GM12865 (cell line): Measurements from ENCODE around the gene CPA3.

Source experiments
- DNase-seq: peaks from one replicate; pipeline ENCODE4 v3.0.0; 2010; ENCODE audit warnings: low read depth
- H3K4me3 ChIP-seq: 2 replicates; pipeline ENCODE4 v1.5.1; 2011; ENCODE audit warnings: mild to moderate bottlenecking, low read depth, low read length, control low read depth
- CTCF ChIP-seq: IDR thresholded peaks from 2 replicates; pipeline ENCODE4 v1.5.1; 2011; ENCODE audit warnings: low read length, control low read depth, low read depth, inconsistent platforms; ENCODE audit not compliant: insufficient read depth; ENCODE audit errors: missing control alignments

Gene CPA3

GRCh38 chr3:148884261-148884660, 19.2 kb downstream of the CPA3 start:
- no peak for DNase-seq
- no peak for TF ChIP-seq CTCF
- H3K4me3 ChIP-seq = no peak overlapping the region

GRCh38 chr3:148889828-148890227, 24.7 kb downstream of the CPA3 start:
- TF ChIP-seq CTCF = no peak
- DNase-seq = no peak
- H3K4me3 ChIP-seq = no peak overlapping the region

- DNase-seq = no peak
- TF ChIP-seq CTCF = no peak
- no peak overlapping the region for H3K4me3 ChIP-seq
Observed at GRCh38 chr3:148896062-148896461, 31.0 kb downstream of the CPA3 start.

GRCh38 chr3:148901987-148902791, 37.1 kb downstream of the CPA3 start:
- no peak for TF ChIP-seq CTCF
- DNase-seq = no peak
- H3K4me3 ChIP-seq = no peak overlapping the region

GRCh38 chr3:148903022-148903442, 37.9 kb downstream of the CPA3 start:
- no peak for TF ChIP-seq CTCF
- no peak for DNase-seq
- no peak overlapping the region for H3K4me3 ChIP-seq

- H3K4me3 ChIP-seq = no peak overlapping the region
- DNase-seq = no peak
- TF ChIP-seq CTCF = no peak
Observed at GRCh38 chr3:148903941-148904340, 38.8 kb downstream of the CPA3 start.

GRCh38 chr3:148906667-148907066, 41.6 kb downstream of the CPA3 start:
- H3K4me3 ChIP-seq = no peak overlapping the region
- DNase-seq = no peak
- no peak for TF ChIP-seq CTCF
